Measurements from ENCODE around the gene CBARP. TPM values are rescaled to one million over a fixed set of nuclear protein-coding genes. Genes with fewer than 3 reads are reported as not detected.

Gene CBARP
- total and polyA plus RNA-seq, 9 of the 15 experiments (the other 6 are each of a cell fraction or from before 2014, with no cell fraction given): 0.03 to 8.9 (median 1.2) TPM; not detected in 1

GRCh38 chr19:1249990-1250436 is 12.2 kb upstream of the CBARP start (continued):
- peak; percentile 66; the same call in 1 of the 2 replicates for TF ChIP-seq KDM2B (CRISPR knock-in tag; IDR thresholded peaks at IDR 0.05)
- TF ChIP-seq THRB (CRISPR knock-in tag; conservative IDR thresholded peaks at IDR 0.05): no peak
- peak; percentile 67; the same call in 1 of the 2 replicates for TF ChIP-seq ZBTB7A (IDR thresholded peaks at IDR 0.05; ENCODE audit: borderline replicate concordance, control insufficient read depth, low read depth, low read length)
- no peak for TF ChIP-seq BRD4 (IDR thresholded peaks at IDR 0.05)

- H3K4me2 ChIP-seq (ENCODE audit: insufficient read depth, low read length): peak overlapping the region; percentile 84
- TF ChIP-seq E2F1 (CRISPR knock-in tag; IDR thresholded peaks at IDR 0.05) (peak; percentile 66; the same call in 1 of the 2 replicates), ZC3H11A (IDR thresholded peaks at IDR 0.05; ENCODE audit: low read depth, low read length) (no peak), U2AF1 (optimal IDR thresholded peaks at IDR 0.05; ENCODE audit: low read depth, low read length) (peak; percentile 48), IRF1 (CRISPR knock-in tag; IDR thresholded peaks at IDR 0.05; ENCODE audit: borderline replicate concordance) (peak; percentile 34; the same call in 1 of the 2 replicates), TBP (optimal IDR thresholded peaks at IDR 0.05; ENCODE audit: low read depth, low read length) (peak; percentile 75), ETV6 (IDR thresholded peaks at IDR 0.05; ENCODE audit: borderline replicate concordance in 1 of 2, low read depth in 2 of 2, low read length in 1 of 2) (0 out of 4 replicates have a peak, but pooled peaks of 1 of the 2 experiments have one; percentile 16), ETV6 (CRISPR knock-in tag; IDR thresholded peaks at IDR 0.05; ENCODE audit: borderline replicate concordance) (no peak), TBL1XR1 (IDR thresholded peaks at IDR 0.05; ENCODE audit: low read length in 2 of 2) (peak in 1 of 2 experiments; percentile 7; a peak in 1 of 4 replicates), BRD4 (IDR thresholded peaks at IDR 0.05) (no peak), MCM7 (IDR thresholded peaks at IDR 0.05) (no peak), GTF2A2 (tag; IDR thresholded peaks at IDR 0.05) (0 out of 2 replicates have a peak, but pooled peaks have one; percentile 39)
Measured at GRCh38 chr19:1249298-1249989, 11.6 kb upstream of the CBARP start.

More at GRCh38 chr19:1249298-1249989, 11.6 kb upstream of the CBARP start:
- Histone ChIP-seq H2AFZ (ENCODE audit: low read depth, low read length) (no peak overlapping the region), H3K9me1 (ENCODE audit: control insufficient read depth, insufficient read depth, low read length) (no peaks in the 10 kb centered on the region), H3K4me3 (peak overlapping the region; percentile 93), H3K36me3 (ENCODE audit: control insufficient read depth, insufficient read depth, low read length) (peaks cover 53% of the 10 kb centered on the region; the same call in 1 of the 3 replicates), H3K9me3 (replicated peaks; ENCODE audit: control insufficient read depth, insufficient read depth, low read depth, low read length) (no peaks in the 10 kb centered on the region), H3K79me2 (ENCODE audit: control insufficient read depth, insufficient read depth, low read length) (peaks cover 62% of the 10 kb centered on the region), H4K20me1 (replicated peaks; ENCODE audit: control insufficient read depth, insufficient read depth, low read length) (0 out of 2 replicates have a peak, but pooled peaks cover 5% of the 10 kb centered on the region), H3K9ac (ENCODE audit: insufficient read depth in 1 of 2, low read depth in 2 of 2, low read length in 2 of 2) (peak overlapping the region; percentile 89 to 96), H3K27ac (ENCODE audit: extremely low read depth, low read depth, low read length) (peak overlapping the region; percentile 99), H3K4me1 (replicated peaks in 1 of 2; ENCODE audit: control insufficient read depth in 2 of 2, insufficient read depth in 2 of 2, low read length in 2 of 2) (peaks cover 41 to 95% of the 10 kb centered on the region in 2 experiments), H3K27me3 (ENCODE audit: control insufficient read depth in 2 of 2, insufficient read depth in 2 of 2, low read length in 2 of 2) (no peaks in the 10 kb centered on the region)
- CTCF ChIA-PET (ENCODE audit: low intra/inter-chr PET ratio): interaction anchor here (0.7 to 2.0 kb wide), 2 partner anchors 18 to 163 kb away, joined by 6 to 11 read pairs; no protein-coding TSS in a partner anchor
- intact Hi-C loops (cut with micrococcal nuclease) (loop anchor here (1.0 kb wide), 1 partner anchor 17 kb away; no protein-coding TSS in a partner anchor), in situ Hi-C loops (cut with MboI) (loop anchor here (25.0 kb wide), 1 partner anchor 487 kb away; the partner anchor contains the start of gene MISP)
- FAIRE-seq: peak; percentile 62
- POLR2A ChIA-PET: interaction anchor here (0.9 to 1.0 kb wide), 4 partner anchors 17 to 20 kb away, joined by 4 to 8 read pairs (median 4); partner anchors contain the start of gene CIRBP
- peak; percentile 70 to 97 (median 82) for DNase-seq (ENCODE audit: extremely low read depth in 1 of 4, low spot score in 3 of 4)
- WGBS (ENCODE audit: insufficient coverage, low coverage, missing lambda C conversion rate): 0% methylated on average over 23 of the region's 102 CpGs
- ATAC-seq: peak; percentile 45
- BruUV-seq (replicated peaks): no TSS peak

Data from K562 (cell line).